ENCODE results near the gene PRDX4.

The PRDX4 gene

GRCh38 chrX:23628131-23628530 lies 39.2 kb upstream of the PRDX4 start:
- Histone ChIP-seq H3K4me3 (ENCODE audit: low read length) (no peak overlapping the region), H4K20me1 (ENCODE audit: insufficient read depth, low read length) (no peaks in the 10 kb centered on the region), H3K79me2 (ENCODE audit: low read length) (no peaks in the 10 kb centered on the region), H3K27me3 (ENCODE audit: low read depth, low read length) (no peaks in the 10 kb centered on the region), H3K36me3 (replicated peaks; ENCODE audit: low read depth, low read length) (no peaks in the 10 kb centered on the region), H3K27ac (ENCODE audit: low read length) (no peak overlapping the region), H2AFZ (ENCODE audit: low read depth, low read length) (no peak overlapping the region), H3K9ac (ENCODE audit: low read length) (no peak overlapping the region), H3K4me1 (ENCODE audit: low read length) (peaks cover 4% of the 10 kb centered on the region; the same call in 1 of the 2 replicates), H3K4me2 (ENCODE audit: low read length) (no peak overlapping the region), H3K9me3 (ENCODE audit: insufficient read depth, low read length) (no peaks in the 10 kb centered on the region)
- no peak for TF ChIP-seq CTCF (IDR thresholded peaks at IDR 0.05; ENCODE audit: low read depth, low read length)
- TF ChIP-seq EZH2phosphoT487 (IDR thresholded peaks at IDR 0.05; ENCODE audit: low read depth): no peak

- Histone ChIP-seq H3K27me3 (ENCODE audit: low read depth, low read length) (no peaks in the 10 kb centered on the region), H3K9ac (ENCODE audit: low read length) (no peak overlapping the region), H3K4me1 (ENCODE audit: low read length) (no peaks in the 10 kb centered on the region), H3K36me3 (replicated peaks; ENCODE audit: low read depth, low read length) (no peaks in the 10 kb centered on the region), H3K79me2 (ENCODE audit: low read length) (no peaks in the 10 kb centered on the region), H3K4me2 (ENCODE audit: low read length) (no peak overlapping the region), H2AFZ (ENCODE audit: low read depth, low read length) (no peak overlapping the region), H4K20me1 (ENCODE audit: insufficient read depth, low read length) (no peaks in the 10 kb centered on the region), H3K9me3 (ENCODE audit: insufficient read depth, low read length) (no peaks in the 10 kb centered on the region), H3K27ac (ENCODE audit: low read length) (no peak overlapping the region), H3K4me3 (ENCODE audit: low read length) (no peak overlapping the region)
- TF ChIP-seq CTCF (IDR thresholded peaks at IDR 0.05; ENCODE audit: low read depth, low read length) (no peak), EZH2phosphoT487 (IDR thresholded peaks at IDR 0.05; ENCODE audit: low read depth) (no peak)
Observed at GRCh38 chrX:23631136-23631535, 36.2 kb upstream of the PRDX4 start.

- TF ChIP-seq EZH2phosphoT487 (IDR thresholded peaks at IDR 0.05; ENCODE audit: low read depth) (no peak), CTCF (IDR thresholded peaks at IDR 0.05; ENCODE audit: low read depth, low read length) (peak; percentile 55)
- Histone ChIP-seq H4K20me1 (ENCODE audit: insufficient read depth, low read length) (no peaks in the 10 kb centered on the region), H3K27me3 (ENCODE audit: low read depth, low read length) (no peaks in the 10 kb centered on the region), H3K9ac (ENCODE audit: low read length) (no peak overlapping the region), H3K79me2 (ENCODE audit: low read length) (no peaks in the 10 kb centered on the region), H3K27ac (ENCODE audit: low read length) (no peak overlapping the region), H3K4me1 (ENCODE audit: low read length) (no peaks in the 10 kb centered on the region), H2AFZ (ENCODE audit: low read depth, low read length) (no peak overlapping the region), H3K4me3 (ENCODE audit: low read length) (no peak overlapping the region), H3K4me2 (ENCODE audit: low read length) (no peak overlapping the region), H3K36me3 (replicated peaks; ENCODE audit: low read depth, low read length) (no peaks in the 10 kb centered on the region), H3K9me3 (ENCODE audit: insufficient read depth, low read length) (no peaks in the 10 kb centered on the region)
Observed at GRCh38 chrX:23633834-23634580, 33.3 kb upstream of the PRDX4 start.

GRCh38 chrX:23637187-23637586 lies 30.1 kb upstream of the PRDX4 start:
- Histone ChIP-seq H3K36me3 (replicated peaks; ENCODE audit: low read depth, low read length) (no peaks in the 10 kb centered on the region), H3K27me3 (ENCODE audit: low read depth, low read length) (no peaks in the 10 kb centered on the region), H3K27ac (ENCODE audit: low read length) (no peak overlapping the region), H3K9me3 (ENCODE audit: insufficient read depth, low read length) (no peaks in the 10 kb centered on the region), H3K4me2 (ENCODE audit: low read length) (no peak overlapping the region), H4K20me1 (ENCODE audit: insufficient read depth, low read length) (no peaks in the 10 kb centered on the region), H3K79me2 (ENCODE audit: low read length) (no peaks in the 10 kb centered on the region), H3K4me3 (ENCODE audit: low read length) (no peak overlapping the region), H2AFZ (ENCODE audit: low read depth, low read length) (no peak overlapping the region), H3K9ac (ENCODE audit: low read length) (no peak overlapping the region), H3K4me1 (ENCODE audit: low read length) (no peaks in the 10 kb centered on the region)
- no peak; the same call in 1 of the 2 replicates for TF ChIP-seq CTCF (IDR thresholded peaks at IDR 0.05; ENCODE audit: low read depth, low read length)
- TF ChIP-seq EZH2phosphoT487 (IDR thresholded peaks at IDR 0.05; ENCODE audit: low read depth): no peak
